MM.1S (cell line): Measurements from ENCODE around the gene DNMT3B.
"Not testable (repeated sequence)": the region's sequence is repeated elsewhere in the genome, so short reads cannot be mapped to it uniquely, and the experiment has no call there.

Experiments
- DNase-seq: peaks from one replicate; pipeline ENCODE4 v3.0.0-alpha.2; 2015
- H2AFZ ChIP-seq: fragments of 300-600 bp; sonication (generic); 2 replicates; pipeline ENCODE4 v1.6.0; 2016; ENCODE audit warnings: antibody characterized with exemption, low read length
- H3F3A ChIP-seq: fragments of 300-600 bp; sonication (generic); 2 replicates; pipeline ENCODE4 v1.6.1; 2016; ENCODE audit warnings: mild to moderate bottlenecking, antibody characterized with exemption, low read length, moderate library complexity, mixed read lengths; ENCODE audit not compliant: insufficient read depth
- H3K27ac ChIP-seq: fragments of 300-600 bp; sonication (generic); 2 replicates; pipeline ENCODE4 v1.5.1; 2016; ENCODE audit warnings: mild to moderate bottlenecking, low read length
- H3K27me3 ChIP-seq: fragments of 300-600 bp; sonication (generic); replicated peaks from 2 replicates; pipeline ENCODE4 v1.6.0; 2016; ENCODE audit warnings: low read length; ENCODE audit not compliant: insufficient read depth
- H3K36me3 ChIP-seq: fragments of 300-600 bp; sonication (generic); replicated peaks from 2 replicates; pipeline ENCODE4 v1.6.1; 2016; ENCODE audit warnings: mild to moderate bottlenecking, low read length, mixed read lengths; ENCODE audit not compliant: insufficient read depth
- H3K4me1 ChIP-seq: fragments of 300-600 bp; sonication (generic); 2 replicates; pipeline ENCODE4 v1.6.1; 2016; ENCODE audit warnings: low read length, mixed read lengths
- H3K4me2 ChIP-seq: fragments of 300-600 bp; sonication (generic); 2 replicates; pipeline ENCODE4 v1.6.0; 2016; ENCODE audit warnings: low read depth, low read length
- H3K4me3 ChIP-seq: fragments of 300-600 bp; sonication (generic); 2 replicates; pipeline ENCODE4 v1.5.1; 2016; ENCODE audit warnings: low read length, mixed read lengths
- H3K79me2 ChIP-seq: fragments of 300-600 bp; sonication (generic); 2 replicates; pipeline ENCODE4 v1.6.1; 2016; ENCODE audit warnings: mixed run types, low read length, mixed read lengths
- H3K9ac ChIP-seq: fragments of 300-600 bp; sonication (generic); 2 replicates; pipeline ENCODE4 v1.6.1; 2016; ENCODE audit warnings: low read length, mixed read lengths
- H3K9me2 ChIP-seq: fragments of 300-600 bp; sonication (generic); replicated peaks from 2 replicates; pipeline ENCODE4 v1.6.1; 2016; ENCODE audit warnings: mild to moderate bottlenecking, low read length, mixed read lengths; ENCODE audit not compliant: insufficient read depth
- H3K9me3 ChIP-seq: fragments of 300-600 bp; sonication (generic); replicated peaks from 2 replicates; pipeline ENCODE4 v1.6.1; 2016; ENCODE audit warnings: mild to moderate bottlenecking, low read length, mixed read lengths; ENCODE audit not compliant: insufficient read depth
- H4K20me1 ChIP-seq: fragments of 300-600 bp; sonication (generic); 2 replicates; pipeline ENCODE4 v1.6.1; 2016; ENCODE audit warnings: mild to moderate bottlenecking, low read length, moderate library complexity, mixed read lengths; ENCODE audit not compliant: insufficient read depth
- CTCF ChIP-seq: fragments of 300-600 bp; sonication (generic); IDR thresholded peaks from 2 replicates; pipeline ENCODE4 v1.5.1; 2016; ENCODE audit warnings: antibody characterized with exemption, low read length, mixed read lengths
- EZH2 ChIP-seq: fragments of 300-600 bp; sonication (generic); optimal IDR thresholded peaks from 2 replicates; pipeline ENCODE3; 2017; ENCODE audit warnings: low read depth, mild to moderate bottlenecking, antibody characterized with exemption, low read length, mixed read lengths
- EZH2phosphoT487 ChIP-seq: fragments of 300-600 bp; sonication (generic); IDR thresholded peaks from 2 replicates; pipeline ENCODE4 v1.6.1; 2018; ENCODE audit warnings: antibody characterized with exemption, low read length

Gene DNMT3B

GRCh38 chr20:32761831-32762753 lies at the start of gene DNMT3B:
DNMT3B (plus strand) TSS chr20:32762385; CDS start chr20:32780324, 17,939 bp downstream.
- peak within 1 kb of the TSS; percentile 80 for H3K4me2 ChIP-seq
- H4K20me1 ChIP-seq, result no peaks in the 10 kb centered on the region
- H2AFZ ChIP-seq, result peak within 1 kb of the TSS; percentile 96
- peak within 1 kb of the TSS; percentile 81 for H3K9ac ChIP-seq
- TF ChIP-seq EZH2, result no peak
- 0 out of 2 replicates have a peak, but pooled peaks have one; percentile 5 for TF ChIP-seq CTCF
- H3K9me3 ChIP-seq, result no peaks in the 10 kb centered on the region
- peaks cover 12% of the 10 kb centered on the region; the same call in 1 of the 2 replicates for H3F3A ChIP-seq
- no peaks in the 10 kb centered on the region for H3K27me3 ChIP-seq
- H3K4me3 ChIP-seq, result peak within 1 kb of the TSS; percentile 93
- no peaks in the 10 kb centered on the region for H3K36me3 ChIP-seq
- H3K4me1 ChIP-seq, result peaks cover 5% of the 10 kb centered on the region
- no peak within 1 kb of the TSS for H3K27ac ChIP-seq
- H3K9me2 ChIP-seq, result no peaks in the 10 kb centered on the region
- DNase-seq, result peak; percentile 79
- H3K79me2 ChIP-seq, result peaks cover 26% of the 10 kb centered on the region

- H3K36me3 ChIP-seq, result no peaks in the 10 kb centered on the region; the same call in 1 of the 2 replicates
- no peaks in the 10 kb centered on the region for H3K9me2 ChIP-seq
- no peaks in the 10 kb centered on the region for H3K27me3 ChIP-seq
- no peak for TF ChIP-seq CTCF
- no peak for TF ChIP-seq EZH2
- TF ChIP-seq EZH2phosphoT487, result no peak
- H3K4me3 ChIP-seq, result no peak overlapping the region
- no peak for DNase-seq
- H2AFZ ChIP-seq, result no peak overlapping the region
- H3K79me2 ChIP-seq, result no peaks in the 10 kb centered on the region
- H3K4me2 ChIP-seq, result no peak overlapping the region
- H3K27ac ChIP-seq, result no peak overlapping the region
- H4K20me1 ChIP-seq, result no peaks in the 10 kb centered on the region
- no peaks in the 10 kb centered on the region for H3F3A ChIP-seq
- H3K9ac ChIP-seq, result no peak overlapping the region
- H3K4me1 ChIP-seq, result no peaks in the 10 kb centered on the region
- H3K9me3 ChIP-seq, result no peaks in the 10 kb centered on the region
Measured at GRCh38 chr20:32718749-32719348, 43.3 kb upstream of the DNMT3B start.

- no peak for DNase-seq
- H3K79me2 ChIP-seq, result peaks cover 11% of the 10 kb centered on the region
Measured at GRCh38 chr20:32727683-32728082, 34.5 kb upstream of the DNMT3B start.

GRCh38 chr20:32728435-32728834 lies 33.8 kb upstream of the DNMT3B start:
- H3K27ac ChIP-seq, H3K4me1 ChIP-seq, H3K9me3 ChIP-seq, H3K36me3 ChIP-seq, DNase-seq, H2AFZ ChIP-seq, H3K9me2 ChIP-seq, H3K4me3 ChIP-seq, H3K4me2 ChIP-seq, H3F3A ChIP-seq, H3K9ac ChIP-seq, H4K20me1 ChIP-seq, H3K27me3 ChIP-seq: not testable (repeated sequence)
- H3K79me2 ChIP-seq, result peaks cover 11% of the 10 kb centered on the region

More at GRCh38 chr20:32727683-32728082, 34.5 kb upstream of the DNMT3B start:
- no peak overlapping the region for H3K4me3 ChIP-seq
- no peak overlapping the region for H3K27ac ChIP-seq
- H3K27me3 ChIP-seq, result no peaks in the 10 kb centered on the region
- no peaks in the 10 kb centered on the region for H3K9me2 ChIP-seq
- H3K9ac ChIP-seq, result no peak overlapping the region
- peaks cover 8% of the 10 kb centered on the region; the same call in 1 of the 2 replicates for H3K4me1 ChIP-seq
- no peaks in the 10 kb centered on the region for H3K9me3 ChIP-seq
- no peak for TF ChIP-seq EZH2phosphoT487
- no peak for TF ChIP-seq CTCF
- TF ChIP-seq EZH2, result no peak
- no peaks in the 10 kb centered on the region for H3F3A ChIP-seq
- no peak overlapping the region for H3K4me2 ChIP-seq
- no peaks in the 10 kb centered on the region for H4K20me1 ChIP-seq
- no peak overlapping the region for H2AFZ ChIP-seq
- H3K36me3 ChIP-seq, result no peaks in the 10 kb centered on the region; the same call in 1 of the 2 replicates

GRCh38 chr20:32729334-32729733 lies 32.9 kb upstream of the DNMT3B start:
- not testable (repeated sequence) for H3K27me3 ChIP-seq, H4K20me1 ChIP-seq, H2AFZ ChIP-seq, H3F3A ChIP-seq, H3K4me1 ChIP-seq, H3K9me3 ChIP-seq, H3K36me3 ChIP-seq, H3K27ac ChIP-seq, H3K9me2 ChIP-seq, DNase-seq, H3K4me2 ChIP-seq, H3K4me3 ChIP-seq, H3K9ac ChIP-seq
- peaks cover 11% of the 10 kb centered on the region for H3K79me2 ChIP-seq
